Loucy (cell line): ENCODE results near the gene NEDD4L.

Experiments used
- H2AFZ ChIP-seq: fragments of 200-600 bp; sonication (generic); 2 replicates; pipeline ENCODE4 v1.6.0; 2016; ENCODE audit warnings: antibody characterized with exemption, mild to moderate bottlenecking, low read length, moderate library complexity
- H3F3A ChIP-seq: fragments of 200-600 bp; 2 replicates; pipeline ENCODE4 v1.6.0; 2016; ENCODE audit warnings: antibody characterized with exemption, low read depth, mild to moderate bottlenecking
- H3K27me3 ChIP-seq: fragments of 200-600 bp; sonication (generic); 2 replicates; pipeline ENCODE4 v1.6.1; 2014; ENCODE audit warnings: low read length, mild to moderate bottlenecking; ENCODE audit not compliant: insufficient read depth, poor library complexity, severe bottlenecking
- H3K36me3 ChIP-seq: fragments of 200-600 bp; sonication (generic); 2 replicates; pipeline ENCODE4 v1.6.1; 2016; ENCODE audit warnings: low read length; ENCODE audit not compliant: insufficient read depth
- H3K4me1 ChIP-seq: fragments of 200-600 bp; sonication (generic); 2 replicates; pipeline ENCODE4 v1.5.1; 2014; ENCODE audit warnings: low read length, mild to moderate bottlenecking; ENCODE audit not compliant: insufficient read depth, poor library complexity, severe bottlenecking
- H3K4me2 ChIP-seq: fragments of 200-600 bp; sonication (generic); 2 replicates; pipeline ENCODE4 v1.6.0; 2014; ENCODE audit warnings: antibody characterized with exemption, low read length, low read depth, mild to moderate bottlenecking; ENCODE audit not compliant: poor library complexity, severe bottlenecking
- H3K4me3 ChIP-seq: fragments of 200-600 bp; sonication (generic); 2 replicates; pipeline ENCODE4 v1.5.1; 2014; ENCODE audit warnings: low read length, mild to moderate bottlenecking, mixed read lengths; ENCODE audit not compliant: poor library complexity, severe bottlenecking
- H3K79me2 ChIP-seq: fragments of 200-600 bp; sonication (generic); 2 replicates; pipeline ENCODE4 v1.6.1; 2014; ENCODE audit warnings: low read length; ENCODE audit not compliant: insufficient read depth
- H3K9ac ChIP-seq: fragments of 200-600 bp; sonication (generic); 2 replicates; pipeline ENCODE4 v1.6.0; 2014; ENCODE audit warnings: mild to moderate bottlenecking, low read depth, low read length, moderate library complexity; ENCODE audit not compliant: poor library complexity, severe bottlenecking
- H3K9me2 ChIP-seq: fragments of 200-600 bp; sonication (generic); replicated peaks from 2 replicates; pipeline ENCODE4 v1.6.1; 2016; ENCODE audit warnings: low read depth, low read length, mixed read lengths
- H3K9me3 ChIP-seq: fragments of 200-600 bp; sonication (generic); 2 replicates; pipeline ENCODE4 v1.6.1; 2014; ENCODE audit warnings: mild to moderate bottlenecking, antibody characterized with exemption, low read length, low read depth; ENCODE audit not compliant: insufficient read depth
- H4K20me1 ChIP-seq: fragments of 200-600 bp; sonication (generic); 2 replicates; pipeline ENCODE4 v1.6.0; 2014; ENCODE audit warnings: antibody characterized with exemption, low read length, mild to moderate bottlenecking; ENCODE audit not compliant: insufficient read depth, poor library complexity, severe bottlenecking
- EZH2phosphoT487 ChIP-seq: fragments of 200-600 bp; IDR thresholded peaks from 2 replicates; pipeline ENCODE4 v1.6.1; 2018; ENCODE audit warnings: antibody characterized with exemption, mild to moderate bottlenecking, moderate library complexity, borderline replicate concordance
- TF ChIP-seq, protein P1 (sequence below): fragments of 200-600 bp; sonication (generic); conservative IDR thresholded peaks from 2 replicates; pipeline ENCODE4 v1.5.1; 2014; ENCODE audit warnings: mild to moderate bottlenecking, antibody characterized with exemption, low read length

The NEDD4L gene

DNA sequence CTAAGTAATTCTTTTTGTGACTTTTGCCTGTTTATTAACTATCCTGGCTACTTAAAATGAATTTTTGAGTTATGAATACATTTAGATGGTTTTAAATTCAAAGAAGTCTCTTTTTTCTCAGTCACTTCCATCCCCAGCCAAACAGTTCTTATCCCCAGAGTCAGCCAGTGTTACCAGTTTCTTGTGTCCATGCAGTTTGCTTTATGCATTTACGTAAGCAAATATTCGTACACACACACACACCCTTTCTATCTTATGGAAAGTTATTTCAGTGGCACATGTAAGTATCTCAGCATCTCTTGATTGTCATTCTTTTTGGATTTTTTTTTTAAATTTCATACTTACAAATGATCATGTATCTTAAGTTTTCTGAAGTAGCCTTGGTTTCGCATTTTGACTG, 113.2 kb downstream of the NEDD4L start:
- Histone ChIP-seq H3K4me2 (no peak overlapping the region), H3K9me2 (no peaks in the 10 kb centered on the region), H3K9ac (no peak overlapping the region), H3K79me2 (peaks cover 7% of the 10 kb centered on the region; the same call in 1 of the 2 replicates), H3K4me1 (peaks cover 18% of the 10 kb centered on the region), H4K20me1 (no peaks in the 10 kb centered on the region), H3K36me3 (no peaks in the 10 kb centered on the region), H3K9me3 (no peaks in the 10 kb centered on the region), H3K27me3 (no peaks in the 10 kb centered on the region), H2AFZ (no peak overlapping the region), H3K4me3 (no peak overlapping the region), H3F3A (no peaks in the 10 kb centered on the region)
- TF ChIP-seq, protein P1, sequence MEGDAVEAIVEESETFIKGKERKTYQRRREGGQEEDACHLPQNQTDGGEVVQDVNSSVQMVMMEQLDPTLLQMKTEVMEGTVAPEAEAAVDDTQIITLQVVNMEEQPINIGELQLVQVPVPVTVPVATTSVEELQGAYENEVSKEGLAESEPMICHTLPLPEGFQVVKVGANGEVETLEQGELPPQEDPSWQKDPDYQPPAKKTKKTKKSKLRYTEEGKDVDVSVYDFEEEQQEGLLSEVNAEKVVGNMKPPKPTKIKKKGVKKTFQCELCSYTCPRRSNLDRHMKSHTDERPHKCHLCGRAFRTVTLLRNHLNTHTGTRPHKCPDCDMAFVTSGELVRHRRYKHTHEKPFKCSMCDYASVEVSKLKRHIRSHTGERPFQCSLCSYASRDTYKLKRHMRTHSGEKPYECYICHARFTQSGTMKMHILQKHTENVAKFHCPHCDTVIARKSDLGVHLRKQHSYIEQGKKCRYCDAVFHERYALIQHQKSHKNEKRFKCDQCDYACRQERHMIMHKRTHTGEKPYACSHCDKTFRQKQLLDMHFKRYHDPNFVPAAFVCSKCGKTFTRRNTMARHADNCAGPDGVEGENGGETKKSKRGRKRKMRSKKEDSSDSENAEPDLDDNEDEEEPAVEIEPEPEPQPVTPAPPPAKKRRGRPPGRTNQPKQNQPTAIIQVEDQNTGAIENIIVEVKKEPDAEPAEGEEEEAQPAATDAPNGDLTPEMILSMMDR = no peak
- TF ChIP-seq EZH2phosphoT487 = no peak

DNA sequence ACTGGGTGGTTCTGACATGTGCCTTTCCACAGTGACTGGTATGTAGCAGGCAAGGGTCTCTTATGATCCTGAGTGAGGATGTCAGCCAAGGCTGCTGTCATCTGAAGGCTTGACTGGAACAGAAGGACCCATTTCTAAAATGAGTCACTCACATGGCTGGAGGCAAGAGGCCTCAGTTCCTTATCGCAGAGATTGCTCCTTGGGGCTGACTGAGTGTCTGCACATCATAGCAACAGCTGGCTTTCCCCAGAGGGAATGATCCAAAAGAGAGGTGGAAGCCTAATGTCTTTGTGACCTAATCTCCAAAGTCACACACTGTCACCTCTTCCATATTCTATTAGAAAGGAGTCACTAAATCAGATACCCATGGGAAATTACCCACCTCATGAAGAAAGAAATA, 114.0 kb downstream of the NEDD4L start:
- Histone ChIP-seq H3K9me3 (no peaks in the 10 kb centered on the region), H3K9me2 (no peaks in the 10 kb centered on the region), H3K4me1 (peaks cover 14% of the 10 kb centered on the region), H3K36me3 (no peaks in the 10 kb centered on the region), H3K79me2 (peaks cover 7% of the 10 kb centered on the region; the same call in 1 of the 2 replicates), H2AFZ (no peak overlapping the region), H4K20me1 (no peaks in the 10 kb centered on the region), H3K27me3 (no peaks in the 10 kb centered on the region), H3K4me3 (no peak overlapping the region), H3K9ac (no peak overlapping the region), H3K4me2 (no peak overlapping the region), H3F3A (no peaks in the 10 kb centered on the region)
- TF ChIP-seq EZH2phosphoT487 = no peak
- TF ChIP-seq, protein P1 = no peak

DNA sequence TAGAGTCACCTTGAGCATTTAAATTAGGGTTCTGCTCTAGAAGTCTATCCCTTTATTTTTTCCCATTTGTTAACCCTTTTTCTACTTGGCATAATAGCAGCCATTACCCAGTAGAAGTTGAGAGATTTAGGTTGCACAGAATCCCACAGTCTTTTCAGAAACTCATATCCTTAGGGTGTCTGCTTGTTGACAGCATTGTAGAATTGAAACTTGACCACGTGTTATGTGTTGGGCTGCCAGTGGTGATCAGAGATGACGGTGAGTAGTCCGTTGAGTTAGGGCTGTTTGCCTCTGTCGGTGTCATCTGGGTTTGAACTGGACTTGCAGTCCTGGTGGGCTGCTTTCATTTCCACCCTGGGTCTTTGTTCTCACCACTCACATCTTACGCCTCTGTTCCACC, 114.4 kb downstream of the NEDD4L start:
- Histone ChIP-seq H3K79me2 (peaks cover 7% of the 10 kb centered on the region; the same call in 1 of the 2 replicates), H3K9me3 (no peaks in the 10 kb centered on the region), H3K4me3 (no peak overlapping the region), H3K9me2 (no peaks in the 10 kb centered on the region), H3F3A (no peaks in the 10 kb centered on the region), H3K4me2 (no peak overlapping the region), H3K36me3 (no peaks in the 10 kb centered on the region), H2AFZ (no peak overlapping the region), H3K27me3 (no peaks in the 10 kb centered on the region), H3K4me1 (peaks cover 14% of the 10 kb centered on the region), H4K20me1 (no peaks in the 10 kb centered on the region), H3K9ac (no peak overlapping the region)
- TF ChIP-seq, protein P1 = no peak
- no peak for TF ChIP-seq EZH2phosphoT487
